NCI-H187 treated with DMSO at 0.1 percent for 48 hours (cell line): ENCODE data around the gene PACS2.
"Not testable (repeated sequence)": the region's sequence is repeated elsewhere in the genome, so short reads cannot be mapped to it uniquely, and the experiment has no call there.

ENCODE experiments used
- DNase-seq: peaks from one replicate; lab custom pipeline; 2025; lab: John Stamatoyannopoulos, UW

Gene PACS2

DNA sequence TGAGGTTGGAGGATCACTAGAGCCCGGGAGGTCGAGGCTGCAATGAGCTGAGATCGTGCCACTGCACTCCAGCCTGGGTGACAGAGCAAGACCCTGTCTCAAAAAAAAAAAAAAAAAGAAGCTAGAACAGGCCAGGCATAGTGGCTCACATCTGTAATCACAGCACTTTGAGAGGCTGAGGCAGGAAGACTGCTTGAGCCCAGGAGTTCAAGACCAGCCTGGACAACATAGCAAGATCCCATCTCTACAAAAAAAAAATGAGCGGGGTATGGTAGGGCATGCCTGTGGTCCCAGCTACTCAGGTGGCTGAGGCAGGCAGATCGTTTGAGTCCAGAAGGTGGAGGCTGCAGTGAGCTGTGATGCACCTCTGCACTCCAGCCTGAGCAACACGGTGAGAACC is 25.6 kb upstream of the PACS2 start:
- not testable (repeated sequence) for DNase-seq

DNA sequence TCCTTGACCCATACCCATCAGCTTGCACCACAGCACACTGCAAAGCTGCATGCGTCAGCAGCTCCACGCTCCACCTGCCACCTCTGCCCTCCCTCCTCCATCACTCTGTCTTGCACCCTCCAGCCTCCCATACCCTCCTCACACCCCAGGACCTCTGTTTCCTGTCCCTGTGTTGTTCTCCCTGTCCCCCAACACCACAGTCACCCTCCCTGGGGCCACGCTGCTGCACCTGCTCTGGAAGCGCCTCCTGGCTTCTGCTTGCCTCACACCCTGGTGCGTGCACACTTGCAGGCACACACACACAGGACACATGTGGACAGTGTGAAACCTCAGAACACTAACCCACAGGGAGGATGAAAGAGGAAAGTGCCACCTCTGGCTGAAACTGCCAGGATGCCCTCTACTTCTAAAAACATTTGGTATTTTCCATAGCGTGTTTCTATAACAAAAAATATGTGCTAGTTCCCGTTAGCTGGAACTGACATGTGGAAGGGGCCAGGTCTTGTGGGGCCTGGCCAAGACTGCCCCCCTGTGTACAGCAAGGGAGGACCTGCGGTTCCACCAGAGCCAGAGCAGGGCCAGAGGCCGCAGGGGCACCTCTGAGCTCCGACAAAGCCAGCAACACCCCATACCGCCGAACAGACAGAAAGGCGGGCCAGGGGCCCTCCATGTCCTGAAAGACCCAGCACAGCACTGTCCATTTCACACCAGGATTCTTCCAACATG is 23.8 kb upstream of the PACS2 start:
- no peak for DNase-seq

DNA sequence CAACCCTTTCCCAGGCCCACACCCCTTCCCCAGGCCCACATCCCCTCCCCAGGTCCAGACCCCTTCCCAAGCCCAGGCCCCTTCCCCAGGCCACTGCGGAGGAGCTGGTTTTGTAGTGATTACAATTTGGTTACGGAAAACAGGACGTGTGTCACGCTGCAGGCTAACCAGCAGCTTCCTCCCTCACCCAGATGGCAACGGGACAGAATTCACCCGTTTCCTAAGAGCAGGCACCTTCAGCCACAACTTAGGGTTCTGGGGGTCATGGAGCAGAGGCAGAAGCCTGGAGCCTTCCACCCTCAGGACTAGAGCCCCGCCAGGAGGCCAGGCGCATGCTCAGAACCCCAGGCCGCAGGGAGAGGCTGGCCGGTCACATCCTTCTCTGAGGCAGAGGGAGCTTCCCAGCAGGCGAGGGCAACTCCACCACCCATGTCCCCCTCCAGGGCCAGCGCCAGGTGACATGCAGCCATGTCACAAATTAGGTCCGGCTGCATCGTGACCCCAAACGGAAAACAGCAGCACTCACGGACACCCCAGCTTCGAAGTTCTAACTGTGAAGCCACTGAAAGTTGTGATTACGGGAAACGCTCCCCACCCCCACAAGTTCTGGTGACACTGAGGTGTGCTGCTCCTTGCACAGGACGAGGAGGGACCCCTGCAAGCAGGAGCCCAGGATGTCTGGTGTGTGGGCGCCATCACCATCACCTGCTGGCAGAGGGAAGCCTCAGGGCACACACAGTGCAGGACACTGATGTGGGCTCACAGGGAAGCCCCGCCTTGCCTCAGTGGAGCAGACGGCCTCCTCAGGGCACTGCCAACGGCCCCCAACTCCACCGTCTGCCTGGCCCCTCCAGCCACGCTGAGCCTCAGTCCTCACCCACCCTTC is 21.5 kb upstream of the PACS2 start:
- DNase-seq = no peak

DNA sequence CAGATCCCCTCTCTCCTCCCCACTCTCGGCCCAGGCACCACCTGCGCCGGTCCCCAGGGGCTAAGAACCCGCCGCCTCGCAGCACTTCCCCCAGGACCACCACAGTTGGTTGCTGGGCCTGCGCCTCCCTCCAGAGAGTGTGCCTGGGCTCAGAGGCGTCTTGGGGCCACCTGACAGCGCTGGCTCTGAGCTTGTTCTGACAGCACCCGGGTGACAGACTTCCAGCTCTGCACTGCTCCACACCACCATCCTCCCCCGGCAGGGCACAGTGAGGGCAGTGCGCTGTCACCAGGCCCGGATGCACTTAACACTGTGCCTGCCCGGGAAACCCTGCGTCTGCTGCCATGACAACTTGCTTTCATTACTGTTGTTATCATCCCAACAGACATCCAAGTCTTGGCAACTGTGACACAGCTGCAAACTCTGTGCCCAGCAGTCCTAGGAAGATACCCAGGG is 20.4 kb upstream of the PACS2 start:
- DNase-seq = no peak

DNA sequence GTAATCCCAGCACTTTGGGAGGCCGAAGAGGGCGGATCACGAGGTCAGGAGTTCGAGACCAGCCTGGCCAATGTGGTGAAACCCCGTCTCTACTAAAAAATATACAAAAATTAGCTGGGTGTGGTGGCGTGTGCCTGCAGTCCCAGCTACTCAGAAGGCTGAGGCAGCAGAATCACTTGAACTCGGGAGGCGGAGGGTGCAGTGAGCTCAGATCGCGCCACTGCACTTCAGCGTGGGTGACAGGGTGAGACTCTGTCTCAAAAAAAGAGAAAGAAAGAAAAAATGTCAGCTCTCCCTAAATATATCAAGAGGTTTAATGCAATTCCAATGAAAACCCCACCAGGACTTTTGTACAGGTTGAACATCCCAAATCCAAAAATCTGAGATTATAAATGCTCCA is 17.2 kb upstream of the PACS2 start:
- DNase-seq = not testable (repeated sequence)

DNA sequence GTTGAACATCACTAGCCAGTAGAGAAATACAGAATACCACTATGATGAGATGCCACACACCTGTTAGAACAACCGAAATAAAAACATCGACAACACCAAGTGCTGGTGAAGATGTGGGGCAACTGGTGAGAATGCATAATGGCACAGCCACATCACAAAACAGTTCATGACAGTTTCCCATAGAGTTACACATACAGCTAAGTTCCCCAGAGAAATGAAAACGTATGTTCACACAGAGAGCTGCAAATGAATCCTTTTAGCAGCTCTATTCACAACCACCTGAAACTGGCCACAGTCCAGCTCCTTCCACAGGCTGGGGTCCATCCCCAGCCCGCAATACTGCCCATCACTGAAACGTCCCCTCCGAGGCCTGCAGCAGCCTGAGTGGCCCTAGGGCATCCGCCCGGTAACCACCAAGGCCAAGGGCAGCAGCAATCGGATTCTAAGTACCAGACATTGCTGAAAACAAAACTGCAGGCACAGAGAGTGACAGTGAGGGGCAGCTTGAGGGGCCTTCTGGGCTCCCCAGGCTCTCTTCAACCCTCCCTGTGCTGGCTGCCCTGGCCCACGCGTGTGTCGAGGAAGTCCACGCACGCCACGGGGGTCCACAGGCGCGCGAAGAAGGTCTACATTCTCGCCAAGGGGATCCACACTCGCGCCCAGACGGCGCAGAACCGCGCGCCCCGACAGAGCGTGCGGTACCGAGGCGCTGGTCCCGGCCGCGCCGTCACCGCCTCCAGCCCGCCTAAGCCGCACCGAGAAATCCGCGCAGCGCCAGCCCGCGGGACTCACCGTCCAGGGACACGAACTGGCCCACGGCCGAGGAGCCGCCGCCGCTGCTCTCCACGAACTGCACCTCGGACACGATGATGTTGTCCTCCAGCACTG is 14.7 kb upstream of the PACS2 start:
- no peak for DNase-seq

DNA sequence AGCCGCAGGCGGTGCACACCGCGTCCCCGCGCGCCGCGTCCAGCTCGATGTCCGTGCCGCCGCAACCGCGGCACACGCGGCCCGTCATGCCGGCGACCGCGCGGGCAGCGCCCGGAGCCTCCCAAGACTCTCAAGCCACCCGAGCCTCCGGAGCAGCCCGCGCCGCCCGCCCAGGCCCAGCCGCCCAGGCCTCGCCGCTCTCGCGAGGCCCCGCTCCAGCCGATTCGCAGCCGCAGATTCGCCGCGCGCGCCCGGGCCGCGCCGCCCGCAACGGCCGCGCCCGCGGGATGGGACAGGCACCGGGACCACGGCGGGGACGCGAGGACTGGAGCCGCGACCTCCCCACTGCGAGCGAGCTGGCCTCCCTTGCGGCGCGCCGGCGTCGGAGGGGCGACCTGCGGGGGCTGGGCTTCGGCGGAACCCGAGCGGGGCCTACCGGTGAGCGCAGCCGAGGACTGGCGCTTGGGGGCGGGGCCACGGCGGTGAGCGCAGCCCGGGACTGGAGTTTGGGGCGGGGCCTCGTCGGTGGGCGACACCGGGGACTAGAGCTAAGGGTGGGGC is 13.9 kb upstream of the PACS2 start, which contains the start of gene BRF1:
Gene BRF1, minus strand, starts transcription at position 460 of the 561 bp plus-strand sequence. Its CDS starts 372 bp downstream, at position 88.
- peak; percentile 83 for DNase-seq

DNA sequence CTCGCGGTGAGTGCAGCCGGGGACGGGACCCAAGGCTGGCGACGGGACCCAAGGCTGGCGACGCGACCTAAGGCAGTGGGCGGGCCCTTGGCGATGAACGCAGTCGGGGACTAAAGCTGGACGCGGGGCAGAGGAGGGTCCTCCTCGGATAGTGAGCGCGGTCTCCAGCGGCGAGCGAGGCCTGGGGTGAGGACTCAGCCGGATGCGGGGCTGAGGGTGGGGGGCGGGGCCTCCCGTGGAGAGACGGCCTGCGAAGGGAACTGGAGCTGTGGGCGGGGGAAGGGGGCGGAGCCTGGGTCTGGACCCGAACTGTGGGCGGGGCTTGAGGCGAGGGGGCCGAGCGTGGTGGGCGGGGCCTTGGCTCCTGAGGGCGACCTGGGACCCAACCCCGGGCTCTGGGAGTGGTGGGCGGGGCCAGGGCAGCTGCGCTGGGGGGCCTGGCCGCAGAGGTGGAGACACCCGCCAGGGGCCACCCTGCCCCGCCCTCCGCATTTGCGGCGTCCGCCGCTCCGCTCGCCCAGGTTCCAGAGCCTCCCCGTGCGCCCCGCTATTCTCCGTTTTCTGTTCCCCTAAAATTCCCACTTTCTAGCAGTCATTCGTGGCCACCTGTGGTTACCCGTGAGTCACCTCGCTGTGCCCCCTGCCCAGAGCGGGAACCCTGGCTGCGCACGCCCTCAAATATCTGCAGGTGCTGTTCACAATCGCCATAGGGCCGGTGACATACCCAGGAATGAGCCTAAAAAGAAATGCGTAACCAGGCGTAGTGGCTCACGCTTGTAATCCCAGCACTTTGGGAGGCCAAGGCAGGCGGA is 13.2 kb upstream of the PACS2 start:
- DNase-seq = peak; percentile 82

DNA sequence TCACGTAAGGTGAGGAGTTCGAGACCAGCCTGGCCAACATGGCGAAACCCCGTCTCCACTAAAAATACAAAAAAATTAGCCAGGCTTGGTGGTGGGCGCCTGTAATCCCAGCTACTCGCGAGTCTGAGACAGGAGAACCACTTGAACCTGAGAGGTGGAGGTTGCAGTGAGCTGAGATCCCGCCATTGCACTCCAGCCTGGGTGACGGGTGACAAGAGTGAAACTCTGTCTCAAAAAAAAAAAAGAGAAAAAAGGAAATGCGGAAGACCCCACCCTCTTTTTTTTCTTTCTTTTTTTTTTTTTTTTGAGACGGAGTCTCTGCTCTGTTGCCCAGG is 12.7 kb upstream of the PACS2 start:
- not testable (repeated sequence) for DNase-seq

DNA sequence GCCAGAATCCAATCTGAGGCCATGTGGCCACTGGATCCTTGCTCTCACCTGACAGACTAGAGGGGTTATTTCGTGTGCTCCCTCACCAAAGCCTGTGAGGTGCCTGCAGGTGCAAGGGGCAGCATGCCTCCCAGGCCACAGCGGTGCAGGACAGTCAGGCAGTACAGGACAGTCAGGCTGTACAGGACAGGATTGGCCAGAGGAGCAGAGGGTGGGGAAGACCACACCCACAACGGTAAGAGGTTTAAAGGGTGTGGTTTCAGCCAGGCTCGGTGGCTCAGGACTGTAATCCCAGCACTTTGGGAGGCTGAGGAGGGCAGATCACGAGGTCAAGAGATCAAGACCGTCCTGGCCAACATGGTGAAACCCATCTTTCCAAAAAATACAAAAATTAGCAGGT is 10.6 kb upstream of the PACS2 start:
- DNase-seq = no peak

DNA sequence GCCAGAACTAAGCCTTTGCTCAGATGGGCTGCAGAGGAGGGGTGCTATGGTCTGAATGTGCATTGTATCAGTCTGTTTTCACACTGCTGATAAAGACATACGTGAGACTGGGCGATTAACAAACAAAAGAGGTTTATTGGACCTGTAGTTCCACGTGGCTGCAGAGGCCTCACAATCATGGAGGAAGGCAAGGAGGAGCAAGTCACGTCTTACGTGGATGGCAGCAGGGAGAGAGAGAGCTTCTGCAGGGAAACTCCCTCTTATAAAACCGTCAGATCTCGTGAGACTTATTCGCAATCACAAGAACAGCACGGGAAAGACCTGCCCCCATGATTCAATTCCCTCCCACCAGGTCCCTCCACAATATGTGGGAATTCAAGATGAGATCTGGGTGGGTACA is 10.0 kb upstream of the PACS2 start:
- DNase-seq = no peak

DNA sequence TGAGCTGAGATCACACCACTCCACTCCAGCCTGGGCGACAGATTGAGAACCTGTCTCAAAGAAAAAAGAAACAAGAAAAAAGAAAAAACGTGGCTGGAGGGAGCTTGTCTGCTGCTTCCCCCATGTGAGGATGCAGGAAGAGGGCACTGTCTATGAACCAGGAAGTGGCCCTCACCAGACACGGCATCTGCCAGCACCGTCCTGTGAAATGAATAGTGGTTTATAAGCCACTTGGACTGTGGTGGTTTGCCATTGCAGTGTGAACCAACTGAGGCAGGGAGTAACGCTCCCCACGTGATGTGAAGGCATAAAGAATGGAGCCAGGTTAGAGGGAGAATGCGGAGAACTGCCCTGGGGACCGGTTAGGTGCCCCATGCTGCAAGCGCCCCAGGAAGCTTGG is 9.2 kb upstream of the PACS2 start:
- DNase-seq = no peak

DNA sequence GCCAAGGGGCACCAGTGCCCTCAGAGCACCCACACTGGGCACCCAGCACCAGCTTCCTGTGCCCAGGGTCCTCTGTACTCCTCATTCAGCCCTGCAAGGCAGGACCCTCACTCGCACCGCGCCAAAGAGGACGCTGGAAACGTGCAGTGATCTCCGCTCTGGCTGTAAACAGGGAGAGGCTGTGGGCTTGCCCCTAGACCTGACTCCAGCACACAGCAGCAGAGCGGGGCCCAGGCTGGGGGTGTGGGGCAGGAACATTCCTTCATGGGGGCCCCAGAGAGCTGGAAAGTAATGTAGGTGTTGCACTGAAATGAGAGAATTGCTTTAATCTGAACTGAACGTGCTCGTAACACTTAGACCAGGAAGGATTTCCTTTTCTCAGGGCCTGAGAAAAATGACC is 8.8 kb upstream of the PACS2 start:
- DNase-seq = no peak

DNA sequence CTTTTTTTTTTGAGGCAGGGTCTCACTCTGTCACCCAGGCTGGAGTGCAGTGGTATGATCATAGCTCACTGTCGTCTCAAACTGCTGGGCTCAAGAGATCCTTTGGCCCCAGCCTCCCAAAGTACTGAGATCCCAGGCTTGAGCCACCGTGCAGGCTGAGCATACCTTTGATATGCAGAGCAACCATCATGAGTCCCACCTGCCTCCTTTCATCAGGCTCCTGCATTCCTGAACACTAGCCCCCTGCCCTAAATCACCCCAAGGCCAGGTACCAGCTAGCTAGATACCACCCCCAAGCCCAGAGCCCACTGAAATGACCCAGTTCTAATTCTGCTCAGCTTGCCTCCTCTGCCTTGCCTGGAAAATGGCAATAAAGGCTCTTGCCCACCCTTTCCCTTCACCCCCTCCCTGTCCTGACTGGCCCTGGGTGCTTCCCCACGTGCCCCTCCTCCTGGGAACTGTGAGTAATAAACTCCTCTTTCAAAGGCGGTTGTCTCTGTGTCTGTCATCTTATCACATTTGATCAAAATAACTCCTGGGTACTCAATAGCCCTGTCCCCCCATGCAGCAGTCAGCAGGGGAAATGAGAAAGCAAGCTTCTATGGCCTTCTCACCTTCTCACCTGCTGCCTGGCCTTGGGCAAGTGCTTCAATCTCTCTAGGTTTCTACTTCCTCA is 7.4 kb upstream of the PACS2 start:
- no peak for DNase-seq

DNA sequence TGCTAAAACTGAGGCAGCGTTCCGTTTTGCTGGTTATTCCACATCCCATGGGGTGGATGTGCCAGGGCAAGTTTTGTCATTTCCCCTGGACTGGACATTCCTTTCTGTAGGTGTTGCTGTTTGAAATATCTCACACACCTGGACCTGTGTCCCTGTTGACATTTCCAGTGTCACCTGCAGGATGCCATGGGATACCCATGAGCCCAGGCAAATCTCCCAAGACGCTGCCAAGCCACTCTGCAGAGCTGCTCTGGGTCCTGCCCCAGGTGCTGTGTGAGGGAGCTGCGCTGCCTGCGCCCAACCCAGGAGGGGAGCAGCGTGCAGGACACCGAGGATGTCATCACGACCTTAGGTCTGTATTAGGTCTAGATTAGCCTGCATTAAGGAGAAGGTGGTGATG is 5.2 kb upstream of the PACS2 start:
- no peak for DNase-seq

DNA sequence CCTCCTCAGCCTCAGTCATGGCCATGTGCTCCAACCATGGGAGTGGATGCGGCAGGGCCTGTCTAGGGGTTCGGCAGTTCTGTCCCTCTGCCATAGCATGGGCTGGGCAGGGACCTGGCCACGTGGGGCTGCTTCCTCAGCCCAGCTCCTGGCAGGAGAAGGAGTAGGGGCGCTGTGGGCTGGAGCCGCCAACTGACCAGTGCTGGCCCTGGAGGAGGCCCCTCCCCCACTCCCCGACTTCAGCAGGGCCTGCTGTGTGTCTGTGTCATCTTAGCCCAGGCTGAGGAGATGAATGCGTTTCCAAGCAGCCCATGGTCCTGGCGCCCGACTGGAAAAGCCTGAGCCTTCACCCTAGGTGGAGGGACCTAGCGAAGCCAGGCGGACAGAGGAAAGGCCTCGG is 2.7 kb upstream of the PACS2 start:
- DNase-seq = no peak

DNA sequence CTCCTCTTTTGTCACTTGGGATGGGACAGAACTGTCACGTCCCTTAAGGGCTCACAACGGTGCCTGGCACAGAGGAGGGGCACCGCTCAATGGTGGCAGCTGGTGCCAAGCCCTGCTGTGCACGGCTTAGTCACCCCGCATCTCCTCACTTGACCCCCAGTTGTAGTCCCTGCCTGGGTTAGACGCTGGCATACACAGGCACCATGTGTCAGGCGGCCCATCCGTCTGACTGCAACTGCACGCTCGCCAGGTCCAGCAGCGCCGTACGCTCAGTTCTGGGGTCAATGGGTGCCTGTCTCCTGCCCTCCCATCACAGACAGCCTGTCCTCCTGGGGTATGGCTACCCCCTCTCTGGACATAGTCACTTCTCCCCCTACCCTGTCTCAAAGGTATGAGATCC is 1.6 kb upstream of the PACS2 start:
- DNase-seq = no peak

DNA sequence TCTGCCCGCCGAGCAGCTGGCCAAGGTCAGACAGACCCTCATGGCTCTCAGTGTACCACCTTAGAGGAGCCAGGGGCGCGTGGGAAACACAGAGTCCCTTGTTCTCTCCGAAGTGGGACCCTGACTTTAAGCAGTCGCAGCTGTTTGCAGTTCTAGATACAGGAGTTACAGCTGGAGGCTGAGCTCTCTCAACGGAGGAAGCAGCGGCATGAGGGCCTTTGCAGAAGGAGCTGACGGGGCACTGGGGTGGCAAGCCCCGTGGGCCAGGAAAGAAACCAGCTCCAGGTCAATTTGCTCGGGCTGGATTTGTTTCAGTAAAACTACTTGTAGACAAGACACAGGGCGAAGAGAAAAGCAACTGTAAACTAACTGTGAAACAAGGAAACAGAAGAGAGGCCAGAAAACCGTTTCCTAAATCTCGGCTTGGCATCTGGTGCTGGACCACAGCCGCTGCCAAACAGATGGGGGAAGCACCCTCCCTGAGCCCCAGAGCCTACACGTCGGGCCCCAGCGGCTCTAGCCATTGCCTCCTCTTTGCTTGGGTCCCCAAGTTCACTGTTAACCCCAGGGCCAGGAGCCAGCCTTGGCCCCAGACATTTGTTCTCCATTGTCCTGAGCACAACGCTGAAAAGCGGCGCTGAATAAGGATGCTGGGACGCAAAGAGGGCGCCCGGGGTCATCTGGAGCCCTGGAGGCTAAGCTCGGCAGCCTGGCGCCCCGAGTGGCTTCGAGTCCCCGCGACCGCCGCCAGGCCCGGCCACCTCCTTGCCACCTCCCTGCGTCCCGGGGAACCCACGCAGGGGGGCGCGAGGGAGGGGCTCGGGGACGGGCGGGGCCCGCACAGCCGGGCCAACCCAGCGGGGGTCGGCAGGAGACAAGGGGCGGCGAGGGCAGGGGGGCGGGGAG is 914 bp upstream of the PACS2 start:
- no peak for DNase-seq

DNA sequence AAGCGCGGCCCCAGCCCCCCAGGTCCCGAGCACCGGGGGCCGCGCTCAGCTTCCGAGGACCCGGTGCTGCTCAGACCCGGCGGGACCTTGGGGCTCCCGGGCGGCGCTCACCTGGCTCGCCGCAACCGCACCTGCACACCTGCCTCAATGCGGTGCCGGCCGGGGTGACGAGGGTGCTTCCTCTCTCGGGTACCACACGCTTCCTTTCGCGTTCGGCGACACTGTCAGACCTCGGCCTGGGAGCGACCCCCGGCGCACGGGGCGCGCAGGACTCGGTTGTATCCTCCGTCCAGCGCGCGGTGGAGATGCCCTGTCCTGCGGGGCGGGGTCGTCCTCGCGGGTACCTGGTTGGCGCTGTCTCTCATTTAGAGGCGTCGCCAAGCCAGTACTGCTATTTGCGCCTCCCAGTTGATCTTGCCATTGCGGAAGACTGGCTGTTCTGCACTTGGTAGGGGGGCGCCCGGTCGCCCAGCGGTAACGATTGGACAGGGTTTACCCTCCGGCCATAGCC is 718 bp downstream of the PACS2 start:
- DNase-seq = no peak
